Activated naive CD4-positive, alpha-beta T cell treated with anti-CD3 and anti-CD28 coated beads, Interleukin-2, amount 50 U/mL, for 24 hours (primary cell): ENCODE results near the gene VPS45.
"Not testable (repeated sequence)": the region's sequence is repeated elsewhere in the genome, so short reads cannot be mapped to it uniquely, and the experiment has no call there.

ENCODE experiments used
- H3K27ac Mint-ChIP-seq: one replicate; pipeline ENCODE4 v1.8.0; 2021; ENCODE audit warnings: mild to moderate bottlenecking, mixed read lengths
- H3K27me3 Mint-ChIP-seq: one replicate; pipeline ENCODE4 v1.8.0; 2021; ENCODE audit warnings: mixed read lengths
- H3K36me3 Mint-ChIP-seq: one replicate; pipeline ENCODE4 v1.8.0; 2021; ENCODE audit warnings: mixed read lengths
- H3K4me1 Mint-ChIP-seq: one replicate; pipeline ENCODE4 v1.8.0; 2021; ENCODE audit warnings: mixed read lengths
- H3K4me3 Mint-ChIP-seq: one replicate; pipeline ENCODE4 v1.8.0; 2021; ENCODE audit warnings: mild to moderate bottlenecking, mixed read lengths
- H3K9me3 Mint-ChIP-seq: one replicate; pipeline ENCODE4 v1.8.0; 2021; ENCODE audit warnings: mixed read lengths

VPS45 gene

DNA sequence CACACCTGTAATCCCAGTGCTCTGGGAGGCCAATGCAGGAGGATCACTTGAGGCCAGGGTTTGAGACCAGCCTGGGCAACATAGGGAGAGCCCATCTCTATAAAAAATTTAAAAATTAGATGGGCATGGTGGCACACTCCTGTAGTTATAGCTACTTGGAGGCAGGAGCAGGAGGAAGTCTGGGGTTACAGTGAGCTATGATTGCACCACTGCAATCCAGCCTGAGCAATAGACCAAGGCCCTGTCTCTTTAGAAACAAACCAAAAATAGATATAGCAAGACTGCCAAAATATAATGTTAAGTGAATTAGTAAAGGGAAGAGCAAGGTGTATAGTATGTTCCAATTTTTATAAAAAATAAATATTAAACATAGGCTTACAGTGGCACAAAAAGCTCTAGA lies 111.0 kb downstream of the VPS45 start:
- no peak overlapping the region for H3K27ac Mint-ChIP-seq
- no peaks in the 10 kb centered on the region for H3K4me1 Mint-ChIP-seq
- H3K27me3 Mint-ChIP-seq, result no peaks in the 10 kb centered on the region
- H3K9me3 Mint-ChIP-seq, result no peaks in the 10 kb centered on the region
- H3K36me3 Mint-ChIP-seq, result no peaks in the 10 kb centered on the region
- no peak overlapping the region for H3K4me3 Mint-ChIP-seq

DNA sequence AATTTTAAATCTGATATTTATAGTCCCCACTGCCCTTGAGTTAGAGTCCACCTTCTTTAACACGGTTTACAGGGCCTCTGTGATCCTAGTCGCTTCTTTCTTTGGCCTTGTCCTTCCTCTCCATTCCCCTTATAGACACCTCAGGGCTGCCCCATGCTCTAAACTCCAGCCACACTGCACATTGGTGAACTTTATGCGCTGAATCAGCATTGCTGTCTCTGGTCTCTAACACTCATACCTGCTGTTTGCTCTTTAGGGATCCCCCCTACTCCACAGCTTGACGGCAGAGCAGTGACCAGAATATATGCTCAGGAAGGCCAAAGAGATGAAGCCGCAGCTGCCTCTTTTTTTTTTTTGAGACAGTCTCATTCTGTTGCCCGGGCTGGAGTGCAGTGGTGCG lies 112.3 kb downstream of the VPS45 start:
- Mint-ChIP-seq H3K4me1 (no peaks in the 10 kb centered on the region), H3K27me3 (no peaks in the 10 kb centered on the region), H3K27ac (no peak overlapping the region), H3K9me3 (no peaks in the 10 kb centered on the region), H3K36me3 (no peaks in the 10 kb centered on the region), H3K4me3 (no peak overlapping the region)

DNA sequence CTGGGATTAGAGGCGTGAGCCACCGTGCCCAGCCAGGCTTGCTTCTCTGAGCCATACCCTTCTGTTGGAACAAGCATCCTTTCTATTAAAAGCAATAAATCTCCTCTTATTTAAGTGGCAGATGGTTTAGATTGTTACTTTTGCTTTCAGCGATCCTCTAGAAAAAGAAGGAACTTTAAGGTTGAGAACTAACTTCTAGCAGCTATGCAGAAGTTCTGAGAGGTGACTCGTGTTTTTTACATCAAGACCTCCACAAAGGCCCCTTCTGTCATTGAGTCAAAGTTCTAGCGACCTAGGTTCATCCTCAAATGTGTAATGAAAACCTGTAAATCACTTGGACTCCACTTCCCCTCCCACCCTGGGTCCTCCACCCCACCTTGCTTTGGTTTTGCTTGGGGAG lies 112.9 kb downstream of the VPS45 start:
- no peaks in the 10 kb centered on the region for H3K4me1 Mint-ChIP-seq
- no peaks in the 10 kb centered on the region for H3K36me3 Mint-ChIP-seq
- H3K9me3 Mint-ChIP-seq, result no peaks in the 10 kb centered on the region
- H3K4me3 Mint-ChIP-seq, result no peak overlapping the region
- H3K27me3 Mint-ChIP-seq, result no peaks in the 10 kb centered on the region
- no peak overlapping the region for H3K27ac Mint-ChIP-seq

DNA sequence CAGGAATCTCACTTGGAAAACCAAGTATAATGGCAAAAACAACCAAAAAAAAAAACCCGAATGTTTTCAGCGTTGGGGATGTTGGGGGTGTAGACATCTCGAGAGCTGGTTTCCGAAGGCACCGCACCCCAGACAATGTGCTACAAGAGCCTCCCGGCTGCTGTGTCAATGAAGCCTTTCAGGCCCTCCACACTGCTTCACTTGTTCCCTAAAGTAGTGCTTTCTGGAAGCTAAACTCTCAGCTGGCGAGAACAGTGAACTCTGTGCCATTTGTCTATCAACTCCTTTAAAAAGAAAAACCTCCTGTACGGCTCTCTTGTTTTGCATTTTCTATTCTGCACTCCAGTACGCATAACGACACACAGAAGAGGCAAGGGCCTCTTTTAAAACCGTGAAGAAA lies 114.7 kb downstream of the VPS45 start:
- Mint-ChIP-seq H3K9me3 (no peaks in the 10 kb centered on the region), H3K4me3 (no peak overlapping the region), H3K27ac (no peak overlapping the region), H3K4me1 (peaks cover 5% of the 10 kb centered on the region), H3K36me3 (no peaks in the 10 kb centered on the region), H3K27me3 (no peaks in the 10 kb centered on the region)

DNA sequence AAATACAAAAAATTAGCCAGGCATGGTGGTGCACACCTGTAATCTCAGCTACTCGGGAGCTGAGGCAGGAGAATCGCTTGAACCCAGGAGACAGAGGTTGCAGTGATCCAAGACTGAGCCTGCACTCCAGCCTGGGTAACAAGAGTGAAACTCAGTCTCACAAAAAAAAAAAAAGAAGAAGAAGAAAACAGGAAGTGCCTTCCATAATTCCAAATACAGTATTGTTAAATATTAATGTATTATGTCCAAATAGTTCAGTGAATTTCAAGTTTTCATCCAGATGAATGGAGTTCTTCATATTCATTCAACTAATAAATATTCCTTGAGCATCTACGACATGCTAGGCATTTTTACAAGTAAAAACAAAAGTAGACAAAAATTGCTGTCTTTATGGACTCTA lies 115.5 kb downstream of the VPS45 start:
- Mint-ChIP-seq H3K4me3 (no peak overlapping the region), H3K9me3 (no peaks in the 10 kb centered on the region), H3K4me1 (peaks cover 10% of the 10 kb centered on the region), H3K36me3 (no peaks in the 10 kb centered on the region), H3K27me3 (no peaks in the 10 kb centered on the region), H3K27ac (no peak overlapping the region)

DNA sequence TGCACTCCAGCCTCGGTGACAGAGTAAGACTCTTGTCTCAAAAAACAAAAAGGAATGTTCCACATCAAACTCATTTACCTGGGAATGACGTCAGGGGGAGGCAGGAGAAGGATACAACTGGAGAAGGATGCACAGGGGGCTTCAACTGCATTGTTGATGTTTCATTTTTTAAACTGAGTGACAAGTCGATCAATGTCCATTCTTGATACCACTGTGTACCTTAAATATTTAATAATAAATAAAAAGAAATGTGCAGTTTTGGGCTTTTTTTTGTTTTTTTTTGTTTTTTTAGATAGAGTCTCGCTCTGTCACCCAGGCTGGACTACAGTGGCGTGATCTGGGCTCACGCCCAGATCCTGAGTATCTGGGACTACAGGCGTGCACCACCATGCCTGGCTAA lies 117.9 kb downstream of the VPS45 start:
- no peaks in the 10 kb centered on the region for H3K9me3 Mint-ChIP-seq
- no peaks in the 10 kb centered on the region for H3K27me3 Mint-ChIP-seq
- peaks cover 10% of the 10 kb centered on the region for H3K4me1 Mint-ChIP-seq
- H3K27ac Mint-ChIP-seq, result no peak overlapping the region
- no peaks in the 10 kb centered on the region for H3K36me3 Mint-ChIP-seq
- H3K4me3 Mint-ChIP-seq, result no peak overlapping the region

DNA sequence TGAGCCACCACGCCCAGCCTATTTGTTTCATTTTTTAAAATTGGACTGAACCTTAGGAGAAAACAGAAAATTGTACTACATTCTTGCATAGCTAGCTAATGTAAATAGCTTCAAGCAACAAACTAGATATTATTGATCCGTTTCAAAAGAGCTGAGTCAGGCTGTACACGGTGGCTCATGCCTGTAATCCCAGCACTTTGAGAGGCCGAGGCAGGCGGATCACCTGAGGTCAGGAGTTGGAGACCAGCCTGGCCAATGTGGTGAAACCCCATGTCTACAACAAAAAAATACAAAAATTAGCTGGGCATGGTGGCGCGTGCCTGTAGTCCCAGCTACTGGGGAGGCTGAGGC lies 118.8 kb downstream of the VPS45 start:
- H3K4me1 Mint-ChIP-seq, H3K27ac Mint-ChIP-seq, H3K9me3 Mint-ChIP-seq, H3K4me3 Mint-ChIP-seq, H3K27me3 Mint-ChIP-seq, H3K36me3 Mint-ChIP-seq: not testable (repeated sequence)

DNA sequence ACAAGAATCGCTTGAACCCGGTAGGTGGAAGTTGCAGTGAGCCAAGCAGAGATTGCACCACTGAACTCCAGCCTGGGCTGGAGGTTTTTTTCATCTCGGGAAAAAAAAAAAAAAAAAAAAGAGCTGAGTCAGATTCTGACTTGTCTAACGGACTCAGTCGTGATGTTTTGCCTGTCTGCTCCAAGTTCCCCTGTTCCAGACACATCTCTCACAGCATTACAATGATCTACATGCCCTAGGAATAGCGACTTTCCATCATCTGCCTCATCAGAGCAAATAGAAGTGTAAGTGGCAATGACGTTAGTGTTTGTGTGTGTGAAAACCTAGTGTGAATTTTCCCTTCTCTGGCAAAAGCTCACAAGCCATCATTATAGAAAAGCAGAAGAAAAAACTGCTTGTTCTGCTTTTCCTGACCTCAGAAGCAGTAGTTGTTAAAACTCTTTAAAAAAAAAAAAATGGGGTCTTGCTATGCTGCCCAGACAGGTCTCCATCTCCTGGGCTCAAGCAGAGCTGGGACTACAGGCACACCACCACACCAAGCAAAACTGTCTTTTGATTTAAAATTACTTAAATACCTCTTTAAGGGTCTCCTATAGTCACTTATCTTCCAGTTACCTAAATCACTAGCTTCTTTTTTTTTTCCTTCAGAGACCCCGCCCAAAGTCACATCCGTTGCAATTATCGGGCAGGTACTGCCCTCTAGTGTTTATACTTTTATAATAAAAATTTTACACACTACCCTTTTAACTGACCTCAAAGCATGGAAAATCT lies 119.4 kb downstream of the VPS45 start:
- no peaks in the 10 kb centered on the region for H3K9me3 Mint-ChIP-seq
- H3K27ac Mint-ChIP-seq, result no peak overlapping the region
- no peaks in the 10 kb centered on the region for H3K27me3 Mint-ChIP-seq
- peaks cover 10% of the 10 kb centered on the region for H3K4me1 Mint-ChIP-seq
- no peaks in the 10 kb centered on the region for H3K36me3 Mint-ChIP-seq
- no peak overlapping the region for H3K4me3 Mint-ChIP-seq

DNA sequence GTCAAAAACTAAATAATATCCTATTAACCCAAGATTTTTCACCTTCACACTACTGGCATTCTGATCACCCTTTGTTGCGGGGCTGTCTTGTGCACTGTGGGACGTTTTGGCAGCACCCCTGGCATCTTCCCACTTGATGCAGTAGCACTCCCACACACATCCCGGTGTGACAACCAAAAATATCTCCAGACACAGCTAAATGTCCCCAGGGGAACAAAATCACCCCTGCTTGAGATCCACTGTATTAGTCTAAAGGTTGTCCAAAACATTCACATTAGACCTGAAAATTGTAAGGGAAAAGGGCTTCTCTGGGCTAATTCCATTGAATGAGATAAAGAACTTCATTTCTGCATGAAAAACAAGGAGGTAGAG lies 120.0 kb downstream of the VPS45 start:
- H3K4me3 Mint-ChIP-seq, result no peak overlapping the region
- no peaks in the 10 kb centered on the region for H3K36me3 Mint-ChIP-seq
- H3K27me3 Mint-ChIP-seq, result no peaks in the 10 kb centered on the region
- H3K27ac Mint-ChIP-seq, result no peak overlapping the region
- no peaks in the 10 kb centered on the region for H3K9me3 Mint-ChIP-seq
- peaks cover 10% of the 10 kb centered on the region for H3K4me1 Mint-ChIP-seq

DNA sequence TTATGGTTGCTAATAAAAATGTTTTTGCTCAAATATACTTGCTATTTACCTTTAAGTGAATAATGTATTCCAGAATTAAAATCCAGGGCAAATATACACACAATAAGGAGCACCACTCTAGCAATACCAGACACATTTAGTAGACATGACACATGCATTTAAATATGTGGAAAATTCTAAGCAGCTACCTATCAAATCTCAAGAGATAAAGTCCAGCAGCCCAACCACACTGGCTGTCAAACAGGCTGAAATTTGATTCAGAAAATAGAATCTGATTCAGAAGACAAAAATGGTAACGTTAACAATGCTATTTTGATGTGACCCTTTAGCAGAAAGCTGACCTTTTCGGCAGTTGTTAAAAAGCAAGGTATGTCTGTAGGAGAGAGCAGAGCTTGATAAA lies 124.4 kb downstream of the VPS45 start:
- no peak overlapping the region for H3K4me3 Mint-ChIP-seq
- peaks cover 7% of the 10 kb centered on the region for H3K4me1 Mint-ChIP-seq
- H3K27me3 Mint-ChIP-seq, result no peaks in the 10 kb centered on the region
- H3K27ac Mint-ChIP-seq, result no peak overlapping the region
- no peaks in the 10 kb centered on the region for H3K9me3 Mint-ChIP-seq
- H3K36me3 Mint-ChIP-seq, result no peaks in the 10 kb centered on the region

DNA sequence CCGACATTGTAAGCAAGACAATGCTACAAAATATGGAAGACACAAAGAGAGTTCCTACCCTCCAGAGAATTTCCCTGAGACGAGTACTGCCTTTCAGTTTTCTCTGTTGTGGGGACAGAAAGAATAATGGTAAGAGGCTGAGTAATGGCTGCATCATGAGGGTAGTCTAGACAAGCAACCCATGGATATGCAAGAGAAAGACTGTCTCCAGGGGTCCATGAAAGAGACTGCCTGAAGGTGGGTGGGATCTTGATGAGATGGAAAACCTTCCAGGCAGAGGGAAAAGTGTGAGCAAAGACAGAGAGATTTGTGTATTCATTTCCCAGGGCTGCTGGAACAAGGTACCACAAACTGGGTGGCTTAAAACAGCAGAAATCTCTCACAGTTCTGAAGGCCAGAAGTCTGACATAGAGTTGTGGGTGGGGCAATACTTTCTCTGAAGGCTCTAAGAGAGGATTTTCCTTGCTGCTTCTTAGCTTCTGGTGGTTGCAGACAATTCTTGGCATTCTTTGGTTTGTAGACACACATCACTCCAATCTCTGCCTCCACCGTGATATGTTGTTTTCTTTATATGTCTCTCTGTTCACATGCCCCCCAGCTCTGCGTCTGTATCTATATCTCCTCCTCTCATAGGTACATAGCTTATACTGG lies 126.9 kb downstream of the VPS45 start:
- Mint-ChIP-seq H3K4me1 (no peaks in the 10 kb centered on the region), H3K36me3 (no peaks in the 10 kb centered on the region), H3K27me3 (no peaks in the 10 kb centered on the region), H3K9me3 (no peaks in the 10 kb centered on the region), H3K27ac (no peak overlapping the region), H3K4me3 (no peak overlapping the region)
